Measurements from ENCODE around the gene EFHD1. TPM values are rescaled to one million over a fixed set of nuclear protein-coding genes. Genes with fewer than 3 reads are reported as not detected.

The EFHD1 gene
- total and polyA plus RNA-seq, 2 of the 13 experiments (the other 11 are each of a cell fraction or from before 2014, with no cell fraction given): 0.09 TPM; not detected in 1

DNA sequence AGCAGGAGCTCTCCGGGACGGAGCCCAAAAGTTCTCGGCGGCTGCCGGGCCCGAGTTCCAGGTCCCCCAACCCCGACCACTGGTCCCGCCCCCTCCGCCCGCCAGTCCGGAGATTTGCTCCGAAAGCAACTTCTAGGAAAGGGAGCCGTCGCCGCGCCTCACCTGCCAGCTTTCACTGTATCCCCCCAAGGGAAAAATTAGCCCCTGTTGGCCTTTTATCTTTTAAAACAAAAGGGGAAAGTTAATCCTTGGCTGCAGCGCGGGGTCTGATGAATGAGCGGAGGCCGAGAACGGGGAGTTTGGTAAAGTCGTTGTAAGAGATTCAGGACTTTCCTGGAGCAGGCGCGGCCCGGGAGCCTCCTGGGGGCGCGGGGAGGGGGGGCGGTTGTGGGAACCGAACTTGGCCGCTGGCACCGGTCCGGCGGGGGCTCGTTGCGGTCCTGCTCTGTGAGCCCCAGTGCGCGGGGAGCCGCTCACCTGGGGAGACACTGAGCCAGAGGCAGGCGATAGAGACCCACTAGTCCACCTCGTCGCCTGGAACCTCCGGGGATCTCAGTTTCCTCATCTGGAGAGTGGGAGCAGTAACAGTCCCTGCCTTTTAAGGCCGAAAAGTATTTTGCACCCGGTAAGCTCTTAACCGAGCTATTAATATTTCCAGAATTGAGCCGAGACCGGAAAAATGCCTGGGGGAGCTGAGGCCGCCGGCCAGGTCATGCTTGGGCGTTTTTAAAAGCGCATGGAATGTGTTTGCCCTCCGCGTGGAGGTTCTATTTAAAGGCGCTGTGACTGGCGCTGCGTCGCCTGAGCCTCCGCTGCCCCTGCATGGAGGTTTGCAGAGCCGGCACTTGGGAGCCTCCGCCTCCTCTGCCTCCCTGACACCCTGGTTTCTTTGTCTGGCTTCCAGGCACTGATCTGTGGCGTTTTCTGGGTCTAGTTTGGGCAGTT lies 1.1 kb downstream of the EFHD1 start:
- ATAC-seq (peak; percentile 29), FAIRE-seq (no peak), DNase-seq (ENCODE audit: low spot score) (no peak)
- H3K27me3 ChIP-seq (ENCODE audit: control insufficient read depth in 1 of 2, insufficient read depth in 2 of 2, low read length in 2 of 2): peaks cover 15 to 49% of the 10 kb centered on the region in 2 experiments
- intact Hi-C loops (cut with micrococcal nuclease; ENCODE audit: unreplicated experiment): no loop called here
- no peak overlapping the region for H3K9ac ChIP-seq (ENCODE audit: insufficient read depth, low read depth, low read length)
- in situ Hi-C loops (cut with HindIII; ENCODE audit: extremely low pct_ligation_motif_present, low pct_unique_long_range_greater_than_20kb): no loop called here
- no peak overlapping the region for H2AFZ ChIP-seq (ENCODE audit: low read length)
- BruUV-seq (replicated peaks): no TSS peak
- ChIA-PET POLR2A (interaction anchor here (0.7 to 1.1 kb wide), 2 partner anchors 8 to 83 kb away, joined by 3 to 4 read pairs; no protein-coding TSS in a partner anchor), CTCF (ENCODE audit: low intra/inter-chr PET ratio, low total read pairs) (no interaction called here)
- H3K9me3 ChIP-seq (ENCODE audit: low read length): no peaks in the 10 kb centered on the region
- no peak overlapping the region for H3K27ac ChIP-seq (ENCODE audit: extremely low read length, insufficient read depth, low read length)
- 13% methylated on average over 45 of the region's 61 CpGs for WGBS (ENCODE audit: low lambda C conversion rate)
- no peaks in the 10 kb centered on the region for H4K20me1 ChIP-seq (ENCODE audit: insufficient read depth, low read length)
- no peaks in the 10 kb centered on the region for H3K79me2 ChIP-seq (ENCODE audit: insufficient read depth, low read length)
- peak overlapping the region; percentile 48 to 70 (median 62); a peak in 5 of 6 replicates for H3K4me3 ChIP-seq (replicated peaks in 1 of 3; ENCODE audit: insufficient read depth in 1 of 3, low read depth in 2 of 3, low read length in 3 of 3)
- H3K4me2 ChIP-seq (ENCODE audit: low read depth, low read length): peak overlapping the region; percentile 85
- peaks cover 27% of the 10 kb centered on the region for H3K4me1 ChIP-seq (ENCODE audit: insufficient read depth, low read length)
- H3K36me3 ChIP-seq (replicated peaks in 1 of 2; ENCODE audit: control insufficient read depth in 1 of 2, insufficient read depth in 2 of 2, low read length in 2 of 2): no peaks in the 10 kb centered on the region
- TF ChIP-seq ZFP82 (CRISPR knock-in tag; IDR thresholded peaks at IDR 0.05; ENCODE audit: borderline replicate concordance): no peak
- TF ChIP-seq ZNF687 (CRISPR knock-in tag; IDR thresholded peaks at IDR 0.05): peak; percentile 38
- TF ChIP-seq, protein P1, sequence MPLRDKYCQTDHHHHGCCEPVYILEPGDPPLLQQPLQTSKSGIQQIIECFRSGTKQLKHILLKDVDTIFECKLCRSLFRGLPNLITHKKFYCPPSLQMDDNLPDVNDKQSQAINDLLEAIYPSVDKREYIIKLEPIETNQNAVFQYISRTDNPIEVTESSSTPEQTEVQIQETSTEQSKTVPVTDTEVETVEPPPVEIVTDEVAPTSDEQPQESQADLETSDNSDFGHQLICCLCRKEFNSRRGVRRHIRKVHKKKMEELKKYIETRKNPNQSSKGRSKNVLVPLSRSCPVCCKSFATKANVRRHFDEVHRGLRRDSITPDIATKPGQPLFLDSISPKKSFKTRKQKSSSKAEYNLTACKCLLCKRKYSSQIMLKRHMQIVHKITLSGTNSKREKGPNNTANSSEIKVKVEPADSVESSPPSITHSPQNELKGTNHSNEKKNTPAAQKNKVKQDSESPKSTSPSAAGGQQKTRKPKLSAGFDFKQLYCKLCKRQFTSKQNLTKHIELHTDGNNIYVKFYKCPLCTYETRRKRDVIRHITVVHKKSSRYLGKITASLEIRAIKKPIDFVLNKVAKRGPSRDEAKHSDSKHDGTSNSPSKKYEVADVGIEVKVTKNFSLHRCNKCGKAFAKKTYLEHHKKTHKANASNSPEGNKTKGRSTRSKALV (CRISPR knock-in tag; IDR thresholded peaks at IDR 0.05): peak; percentile 48; the same call in 1 of the 2 replicates
- TF ChIP-seq TRIM24 (CRISPR knock-in tag; IDR thresholded peaks at IDR 0.05): no peak
- TF ChIP-seq ZMYM3 (CRISPR knock-in tag; IDR thresholded peaks at IDR 0.05): peak; percentile 86
- peak; percentile 58; the same call in 1 of the 2 replicates for TF ChIP-seq KDM1A (CRISPR knock-in tag; IDR thresholded peaks at IDR 0.05)
- 0 out of 2 replicates have a peak, but pooled peaks have one; percentile 16 for TF ChIP-seq GATAD2A (CRISPR knock-in tag; IDR thresholded peaks at IDR 0.05)
- TF ChIP-seq EZH2 (conservative IDR thresholded peaks at IDR 0.05; ENCODE audit: low read depth, low read length): peak; percentile 42; the same call in 1 of the 2 replicates
- TF ChIP-seq ZBTB33 (CRISPR knock-in tag; IDR thresholded peaks at IDR 0.05): peak; percentile 47
- TF ChIP-seq, protein P2, sequence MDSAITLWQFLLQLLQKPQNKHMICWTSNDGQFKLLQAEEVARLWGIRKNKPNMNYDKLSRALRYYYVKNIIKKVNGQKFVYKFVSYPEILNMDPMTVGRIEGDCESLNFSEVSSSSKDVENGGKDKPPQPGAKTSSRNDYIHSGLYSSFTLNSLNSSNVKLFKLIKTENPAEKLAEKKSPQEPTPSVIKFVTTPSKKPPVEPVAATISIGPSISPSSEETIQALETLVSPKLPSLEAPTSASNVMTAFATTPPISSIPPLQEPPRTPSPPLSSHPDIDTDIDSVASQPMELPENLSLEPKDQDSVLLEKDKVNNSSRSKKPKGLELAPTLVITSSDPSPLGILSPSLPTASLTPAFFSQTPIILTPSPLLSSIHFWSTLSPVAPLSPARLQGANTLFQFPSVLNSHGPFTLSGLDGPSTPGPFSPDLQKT (CRISPR knock-in tag; IDR thresholded peaks at IDR 0.05; ENCODE audit: borderline replicate concordance): no peak
- TF ChIP-seq ZGPAT (CRISPR knock-in tag; IDR thresholded peaks at IDR 0.05): no peak

All from HepG2 (cell line).